OCI-LY1 (cell line): ENCODE results near the gene GRHL1.
"Not testable (repeated sequence)": the region's sequence is repeated elsewhere in the genome, so short reads cannot be mapped to it uniquely, and the experiment has no call there.

ENCODE experiments used
- EZH2 ChIP-seq: fragments of 200-600 bp; sonication (generic), shearing (Covaris generic); IDR thresholded peaks from 2 replicates; pipeline ENCODE4 v1.8.0; 2017; ENCODE audit warnings: borderline replicate concordance, mixed run types, mild to moderate bottlenecking, antibody characterized with exemption, low read length, moderate library complexity, mixed read lengths
- TF ChIP-seq, protein P1 (sequence below): fragments of 200-600 bp; sonication (generic), shearing (Covaris generic); IDR thresholded peaks from 2 replicates; pipeline ENCODE4 v1.5.1; 2017; ENCODE audit warnings: mild to moderate bottlenecking, antibody characterized with exemption, low read length, moderate library complexity, mixed read lengths

DNA sequence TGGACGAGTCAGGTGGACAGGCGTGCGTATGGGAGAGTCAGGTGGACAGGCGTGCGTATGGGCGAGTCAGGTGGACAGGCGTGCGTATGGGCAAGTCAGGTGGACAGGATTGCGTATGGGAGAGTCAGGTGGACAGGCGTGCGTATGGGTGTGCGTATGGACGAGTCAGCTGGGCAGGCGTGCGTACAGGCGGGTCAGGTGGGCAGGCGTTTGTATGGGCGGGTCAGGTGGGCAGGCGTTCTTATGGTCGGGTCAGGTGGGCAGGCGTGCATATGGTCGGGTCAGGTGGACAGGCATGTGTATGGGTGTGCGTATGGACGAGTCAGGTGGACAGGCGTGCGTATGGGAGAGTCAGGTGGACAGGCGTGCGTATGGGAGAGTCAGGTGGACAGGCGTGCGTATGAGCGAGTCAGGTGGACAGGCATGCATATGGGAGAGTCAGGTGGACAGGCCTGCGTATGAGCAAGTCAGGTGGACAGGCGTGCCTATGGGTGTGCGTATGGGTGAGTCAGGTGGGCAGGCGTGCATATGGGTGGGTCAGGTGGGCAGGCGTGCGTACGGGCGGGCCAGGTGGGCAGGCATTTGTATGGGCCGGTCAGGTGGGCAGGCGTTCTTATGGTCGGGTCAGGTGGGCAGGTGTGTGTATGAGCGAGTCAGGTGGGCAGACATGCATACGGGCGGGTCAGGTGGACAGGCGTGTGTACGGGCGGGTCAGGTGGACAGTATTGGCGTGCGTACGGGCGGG, 59.5 kb downstream of the GRHL1 start:
- TF ChIP-seq, protein P1, sequence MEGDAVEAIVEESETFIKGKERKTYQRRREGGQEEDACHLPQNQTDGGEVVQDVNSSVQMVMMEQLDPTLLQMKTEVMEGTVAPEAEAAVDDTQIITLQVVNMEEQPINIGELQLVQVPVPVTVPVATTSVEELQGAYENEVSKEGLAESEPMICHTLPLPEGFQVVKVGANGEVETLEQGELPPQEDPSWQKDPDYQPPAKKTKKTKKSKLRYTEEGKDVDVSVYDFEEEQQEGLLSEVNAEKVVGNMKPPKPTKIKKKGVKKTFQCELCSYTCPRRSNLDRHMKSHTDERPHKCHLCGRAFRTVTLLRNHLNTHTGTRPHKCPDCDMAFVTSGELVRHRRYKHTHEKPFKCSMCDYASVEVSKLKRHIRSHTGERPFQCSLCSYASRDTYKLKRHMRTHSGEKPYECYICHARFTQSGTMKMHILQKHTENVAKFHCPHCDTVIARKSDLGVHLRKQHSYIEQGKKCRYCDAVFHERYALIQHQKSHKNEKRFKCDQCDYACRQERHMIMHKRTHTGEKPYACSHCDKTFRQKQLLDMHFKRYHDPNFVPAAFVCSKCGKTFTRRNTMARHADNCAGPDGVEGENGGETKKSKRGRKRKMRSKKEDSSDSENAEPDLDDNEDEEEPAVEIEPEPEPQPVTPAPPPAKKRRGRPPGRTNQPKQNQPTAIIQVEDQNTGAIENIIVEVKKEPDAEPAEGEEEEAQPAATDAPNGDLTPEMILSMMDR = not testable (repeated sequence)
- TF ChIP-seq EZH2 = not testable (repeated sequence)
